HG02571 (cell line): ENCODE measurements around the gene SMARCD3.

ENCODE experiments used
- ATAC-seq: cut with Tn5 transposase; IDR thresholded peaks from one replicate; pipeline ENCODE4 v1.9.1; 2021; ENCODE audit warnings: mild to moderate bottlenecking, moderate library complexity; ENCODE audit not compliant: unreplicated experiment

SMARCD3 gene

GRCh38 chr7:151192002-151192539, 56.4 kb downstream of the SMARCD3 start:
- no peak for ATAC-seq

- no peak for ATAC-seq
Measured at GRCh38 chr7:151191544-151191943, 57.0 kb downstream of the SMARCD3 start.

GRCh38 chr7:151189038-151189437, 59.5 kb downstream of the SMARCD3 start:
- ATAC-seq, result no peak
